HCT116 (cell line): ENCODE data around the gene SMG5.
A peak's percentile ranks its signal among the peaks of the same experiment; 100 is the strongest.

Experiments
- CEBPB ChIP-seq: IDR thresholded peaks from 2 replicates; pipeline ENCODE4 v1.6.1; 2012; ENCODE audit warnings: low read depth
- CTCF ChIP-seq, 3 experiments: fragments of 200-600 bp in 1 of 3; sonication (generic) in 1 of 3; IDR thresholded peaks in 2 of 3; conservative IDR thresholded peaks in 1 of 3; 2 replicates each; pipeline ENCODE4 v1.5.1; 2012 to 2017; ENCODE audit warnings: low read depth in 2 of 3, low read length in 2 of 3, antibody characterized with exemption in 1 of 3, borderline replicate concordance in 1 of 3, control low read depth in 1 of 3, mild to moderate bottlenecking in 1 of 3, mixed read lengths in 1 of 3, mixed run types in 1 of 3, moderate library complexity in 1 of 3; ENCODE audit not compliant: insufficient read depth in 1 of 3
- EGR1 ChIP-seq: IDR thresholded peaks from 2 replicates; pipeline ENCODE4 v1.6.1; 2012; ENCODE audit warnings: low read depth
- EZH2 ChIP-seq: fragments of 200-600 bp; sonication (generic); IDR thresholded peaks from 2 replicates; pipeline ENCODE4 v1.6.1; 2017; ENCODE audit warnings: antibody characterized with exemption, mixed run types
- EZH2phosphoT487 ChIP-seq: fragments of 200-600 bp; IDR thresholded peaks from 2 replicates; pipeline ENCODE4 v1.6.1; 2018; ENCODE audit warnings: antibody characterized with exemption, borderline replicate concordance
- FOSL1 ChIP-seq: IDR thresholded peaks from 2 replicates; pipeline ENCODE4 v1.6.1; 2012; ENCODE audit warnings: low read depth
- JUND ChIP-seq: IDR thresholded peaks from 2 replicates; pipeline ENCODE4 v1.6.1; 2012
- POLR2A ChIP-seq: IDR thresholded peaks from 2 replicates; pipeline ENCODE4 v1.7.0; 2011; ENCODE audit warnings: borderline replicate concordance; ENCODE audit not compliant: insufficient read depth, insufficient read length; ENCODE audit errors: extremely low read depth
- POLR2AphosphoS5 ChIP-seq: IDR thresholded peaks from 2 replicates; pipeline ENCODE4 v1.6.1; 2011; ENCODE audit warnings: mild to moderate bottlenecking, low read depth, low read length, moderate library complexity
- RAD21 ChIP-seq: IDR thresholded peaks from 2 replicates; pipeline ENCODE4 v1.6.1; 2012; ENCODE audit warnings: low read depth, mild to moderate bottlenecking
- REST ChIP-seq: IDR thresholded peaks from 2 replicates; pipeline ENCODE4 v1.6.1; 2012; ENCODE audit warnings: low read depth
- YY1 ChIP-seq: IDR thresholded peaks from 2 replicates; pipeline ENCODE4 v1.6.1; 2011; ENCODE audit warnings: low read length, low read depth, moderate library complexity, mild to moderate bottlenecking; ENCODE audit not compliant: insufficient replicate concordance; ENCODE audit errors: extremely low read depth
- ZFX ChIP-seq: fragments of 450-650 bp; IDR thresholded peaks from 2 replicates; pipeline ENCODE4 v1.6.1; 2017
- ZNF274 ChIP-seq: fragments of 200-500 bp; sonication (Bioruptor generic); IDR thresholded peaks from 2 replicates; pipeline ENCODE4 v1.6.1; 2014; ENCODE audit warnings: mild to moderate bottlenecking, low read depth, low read length, inconsistent platforms

GRCh38 chr1:156246781-156247459, 35.7 kb downstream of the SMG5 start:
- TF ChIP-seq EGR1 (no peak), CTCF (IDR thresholded peaks at IDR 0.05 in 2 of 3, conservative IDR thresholded peaks at IDR 0.05 in 1 of 3; ENCODE audit: borderline replicate concordance in 1 of 3, insufficient read depth in 1 of 3, low read depth in 2 of 3, low read length in 2 of 3) (no peak), EZH2 (no peak), POLR2A (no peak), YY1 (no peak), EZH2phosphoT487 (no peak), REST (no peak), ZFX (no peak), RAD21 (no peak), POLR2AphosphoS5 (0 out of 2 replicates have a peak, but pooled peaks have one; percentile 33), CEBPB (no peak), FOSL1 (no peak), ZNF274 (no peak), JUND (no peak)
